ENCODE measurements around the gene CDH1. TPM values are rescaled to one million over a fixed set of nuclear protein-coding genes. Genes with fewer than 3 reads are reported as not detected.

The CDH1 gene
- polyA plus RNA-seq, 3 donors, result 0.05 to 0.13 TPM; not detected in 1

GRCh38 chr16:68754084-68754792 lies 17.1 kb downstream of the CDH1 start:
- 84% methylated on average over 6 of the region's 7 CpGs for WGBS (ENCODE audit: insufficient coverage)
- Histone ChIP-seq H3K9me3 (replicated peaks in 1 of 2; ENCODE audit: control insufficient read depth in 1 of 2, insufficient read depth in 1 of 2, low read length in 2 of 2) (no peaks in the 10 kb centered on the region), H3K79me2 (ENCODE audit: insufficient read depth, low read length) (no peaks in the 10 kb centered on the region), H3K4me1 (ENCODE audit: control insufficient read depth in 1 of 2, insufficient read depth in 2 of 2, low read length in 2 of 2) (no peaks in the 10 kb centered on the region), H2AFZ (ENCODE audit: insufficient read depth, low read depth, low read length, poor library complexity, severe bottlenecking) (no peak overlapping the region), H4K20me1 (ENCODE audit: insufficient read depth, low read length) (no peaks in the 10 kb centered on the region), H3K36me3 (replicated peaks in 1 of 2; ENCODE audit: control insufficient read depth in 1 of 2, insufficient read depth in 2 of 2, low read length in 2 of 2) (no peaks in the 10 kb centered on the region), H3K27me3 (ENCODE audit: control insufficient read depth in 2 of 2, insufficient read depth in 2 of 2, low read length in 2 of 2) (no peaks in the 10 kb centered on the region), H3K27ac (ENCODE audit: low read depth in 1 of 2, low read length in 2 of 2) (no peak overlapping the region), H3K4me2 (replicated peaks; ENCODE audit: extremely low read depth, low read length, poor library complexity, severe bottlenecking) (no peak overlapping the region), H3K4me3 (replicated peaks in 1 of 3; ENCODE audit: low read depth in 2 of 3, low read length in 3 of 3) (no peak overlapping the region), H3K9ac (ENCODE audit: insufficient read depth, low read length, poor library complexity, severe bottlenecking) (no peak overlapping the region)
- Mint-ChIP-seq H3K9me3 (no peaks in the 10 kb centered on the region), H3K4me3 (no peak overlapping the region), H3K27me3 (ENCODE audit: low read depth in 3 of 3) (peaks cover under 1 to 10% (median 2%) of the 10 kb centered on the region in 3 donors), H3K27ac (no peak overlapping the region), H3K4me1 (peaks cover 2% of the 10 kb centered on the region), H3K36me3 (no peaks in the 10 kb centered on the region)
- intact Hi-C loops (cut with micrococcal nuclease), result no loop called here
- DNase-seq, result no peak
- TF ChIP-seq CTCF (IDR thresholded peaks at IDR 0.05), result no peak

- intact Hi-C loops (cut with micrococcal nuclease), result no loop called here
- Histone ChIP-seq H2AFZ (ENCODE audit: insufficient read depth, low read depth, low read length, poor library complexity, severe bottlenecking) (no peak overlapping the region), H3K9ac (ENCODE audit: insufficient read depth, low read length, poor library complexity, severe bottlenecking) (no peak overlapping the region), H3K9me3 (replicated peaks in 1 of 2; ENCODE audit: control insufficient read depth in 1 of 2, insufficient read depth in 1 of 2, low read length in 2 of 2) (no peaks in the 10 kb centered on the region), H3K79me2 (ENCODE audit: insufficient read depth, low read length) (no peaks in the 10 kb centered on the region), H3K36me3 (replicated peaks in 1 of 2; ENCODE audit: control insufficient read depth in 1 of 2, insufficient read depth in 2 of 2, low read length in 2 of 2) (no peaks in the 10 kb centered on the region), H3K4me3 (replicated peaks in 1 of 3; ENCODE audit: low read depth in 2 of 3, low read length in 3 of 3) (no peak overlapping the region), H3K27me3 (ENCODE audit: control insufficient read depth in 2 of 2, insufficient read depth in 2 of 2, low read length in 2 of 2) (no peaks in the 10 kb centered on the region), H4K20me1 (ENCODE audit: insufficient read depth, low read length) (no peaks in the 10 kb centered on the region), H3K4me2 (replicated peaks; ENCODE audit: extremely low read depth, low read length, poor library complexity, severe bottlenecking) (no peak overlapping the region), H3K4me1 (ENCODE audit: control insufficient read depth in 1 of 2, insufficient read depth in 2 of 2, low read length in 2 of 2) (peaks cover 6 to 9% of the 10 kb centered on the region in 2 donors), H3K27ac (ENCODE audit: low read depth in 1 of 2, low read length in 2 of 2) (no peak overlapping the region)
- no peak for TF ChIP-seq CTCF (IDR thresholded peaks at IDR 0.05)
- no peak for DNase-seq
- no peaks in the 10 kb centered on the region for H3K36me3 Mint-ChIP-seq
- peaks cover 0 to 5% (median 4%) of the 10 kb centered on the region in 3 donors for H3K27me3 Mint-ChIP-seq (ENCODE audit: low read depth in 3 of 3)
- no peaks in the 10 kb centered on the region for H3K9me3 Mint-ChIP-seq
- 67% methylated on average over 3 of the region's 10 CpGs for WGBS (ENCODE audit: insufficient coverage)
- no peak overlapping the region for H3K27ac Mint-ChIP-seq
- no peak overlapping the region for H3K4me3 Mint-ChIP-seq
- peaks cover 12% of the 10 kb centered on the region for H3K4me1 Mint-ChIP-seq
Observed at GRCh38 chr16:68756239-68756915, 19.3 kb downstream of the CDH1 start.
